Smooth muscle cell (in vitro differentiated cells): ENCODE data around the gene ZNF652. TPM values are rescaled to one million over a fixed set of nuclear protein-coding genes. Genes with fewer than 3 reads are reported as not detected.
"Not testable (repeated sequence)": the region's sequence is repeated elsewhere in the genome, so short reads cannot be mapped to it uniquely, and the experiment has no call there.

Source experiments
- DNase-seq: peaks from one replicate; lab custom pipeline; 2025; ENCODE audit not compliant: unreplicated experiment; lab: John Stamatoyannopoulos, UW
- H2AFZ ChIP-seq: fragments of 200-600 bp; sonication (generic); 2 replicates; pipeline ENCODE4 v1.6.0; 2016; ENCODE audit warnings: antibody characterized with exemption, low read depth, mild to moderate bottlenecking
- H3F3A ChIP-seq: fragments of 200-600 bp; sonication (generic); 2 replicates; pipeline ENCODE4 v1.6.0; 2017; ENCODE audit warnings: antibody characterized with exemption, low read depth
- H3K27ac ChIP-seq: fragments of 200-600 bp; sonication (generic); 2 replicates; pipeline ENCODE4 v1.5.1; 2016; ENCODE audit warnings: low read depth, mild to moderate bottlenecking
- H3K27me3 ChIP-seq: fragments of 200-600 bp; sonication (generic); 2 replicates; pipeline ENCODE4 v1.6.1; 2016; ENCODE audit warnings: low read depth, mild to moderate bottlenecking
- H3K36me3 ChIP-seq: fragments of 200-600 bp; sonication (generic); 2 replicates; pipeline ENCODE4 v1.5.1; 2016; ENCODE audit warnings: low read depth
- H3K4me1 ChIP-seq: fragments of 200-600 bp; sonication (generic); 2 replicates; pipeline ENCODE4 v1.5.1; 2016; ENCODE audit warnings: low read depth
- H3K4me2 ChIP-seq: fragments of 200-600 bp; sonication (generic); 2 replicates; pipeline ENCODE4 v1.6.0; 2016; ENCODE audit warnings: mild to moderate bottlenecking
- H3K4me3 ChIP-seq: fragments of 200-600 bp; sonication (generic); 2 replicates; pipeline ENCODE4 v1.5.1; 2016; ENCODE audit warnings: mild to moderate bottlenecking
- H3K79me2 ChIP-seq: fragments of 200-600 bp; sonication (generic); 2 replicates; pipeline ENCODE4 v1.6.0; 2016; ENCODE audit warnings: low read depth, mild to moderate bottlenecking
- H3K9ac ChIP-seq: fragments of 200-600 bp; sonication (generic); 2 replicates; pipeline ENCODE4 v1.6.0; 2016; ENCODE audit warnings: low read depth
- H3K9me3 ChIP-seq: fragments of 200-600 bp; sonication (generic); replicated peaks from 2 replicates; pipeline ENCODE4 v1.5.1; 2016; ENCODE audit warnings: low read depth
- H4K20me1 ChIP-seq: fragments of 200-600 bp; sonication (generic); 2 replicates; pipeline ENCODE4 v1.6.0; 2016; ENCODE audit warnings: low read depth
- CTCF ChIP-seq: fragments of 200-600 bp; sonication (generic); IDR thresholded peaks from 2 replicates; pipeline ENCODE4 v1.5.1; 2017; ENCODE audit warnings: borderline replicate concordance, mild to moderate bottlenecking, antibody characterized with exemption; ENCODE audit not compliant: insufficient read depth, poor library complexity, severe bottlenecking
- WGBS: methylation state at CpG from one replicate; pipeline ENCODE4 v1.1.7; 2016; ENCODE audit warnings: low lambda C conversion rate; 5-methylcytosine and 5-hydroxymethylcytosine counted together
- polyA plus RNA-seq: library from polyadenylated mRNA; unstranded; fragments of >200 nt; fragmentation: Nextera tagmentation; extraction: Ambion mirVana; gene quantifications from 2 replicates; pipeline ENCODE4 v1.2.1, GENCODE V29; 2016
- total RNA-seq: library from RNA; depleted of rRNA; stranded (reverse); fragments of >200 nt; gene quantifications from 2 replicates; pipeline ENCODE4 v1.2.3, GENCODE V29; 2014

ZNF652 gene
- total and polyA plus RNA-seq, 2 experiments from 2014 or later, result 18.3 to 48.8 TPM

GRCh38 chr17:49277638-49278037 lies 84.4 kb downstream of the ZNF652 start:
- Histone ChIP-seq H2AFZ (no peak overlapping the region), H3K9me3 (no peaks in the 10 kb centered on the region)

GRCh38 chr17:49275981-49276380 lies 86.1 kb downstream of the ZNF652 start:
- not testable (repeated sequence) for H3K4me1 ChIP-seq, H2AFZ ChIP-seq, H3K36me3 ChIP-seq, H3K9me3 ChIP-seq, DNase-seq, H3K27me3 ChIP-seq, H3K79me2 ChIP-seq, H3K4me2 ChIP-seq, H3K9ac ChIP-seq, H4K20me1 ChIP-seq, H3K27ac ChIP-seq, H3F3A ChIP-seq, H3K4me3 ChIP-seq
- 94% methylated on average over 12 of the region's 12 CpGs for WGBS

More at GRCh38 chr17:49277638-49278037, 84.4 kb downstream of the ZNF652 start:
- Histone ChIP-seq H3F3A (no peaks in the 10 kb centered on the region), H3K27me3 (no peaks in the 10 kb centered on the region), H3K36me3 (no peaks in the 10 kb centered on the region), H3K79me2 (no peaks in the 10 kb centered on the region), H3K27ac (no peak overlapping the region), H4K20me1 (no peaks in the 10 kb centered on the region), H3K4me1 (no peaks in the 10 kb centered on the region), H3K9ac (no peak overlapping the region), H3K4me3 (no peak overlapping the region), H3K4me2 (no peak overlapping the region)
- 94% methylated on average over 13 of the region's 13 CpGs for WGBS
- no peak for DNase-seq
- TF ChIP-seq CTCF, result no peak

- no peak overlapping the region for H3K4me3 ChIP-seq
- no peak overlapping the region for H3K27ac ChIP-seq
- H4K20me1 ChIP-seq, result no peaks in the 10 kb centered on the region
- no peaks in the 10 kb centered on the region for H3K79me2 ChIP-seq
- no peak overlapping the region for H3K4me2 ChIP-seq
- H3K36me3 ChIP-seq, result no peaks in the 10 kb centered on the region
- no peak for DNase-seq
- no peaks in the 10 kb centered on the region for H3K9me3 ChIP-seq
- no peaks in the 10 kb centered on the region for H3K4me1 ChIP-seq
- 89% methylated on average over 5 of the region's 5 CpGs for WGBS
- no peaks in the 10 kb centered on the region for H3K27me3 ChIP-seq
- H3K9ac ChIP-seq, result no peak overlapping the region
- no peak overlapping the region for H2AFZ ChIP-seq
- no peaks in the 10 kb centered on the region for H3F3A ChIP-seq
- no peak for TF ChIP-seq CTCF
Observed at GRCh38 chr17:49269356-49269755, 92.7 kb downstream of the ZNF652 start.

- Histone ChIP-seq H3K4me2 (no peak overlapping the region), H3K4me3 (no peak overlapping the region), H3K27me3 (no peaks in the 10 kb centered on the region), H3K9me3 (no peaks in the 10 kb centered on the region), H3K79me2 (no peaks in the 10 kb centered on the region), H3F3A (no peaks in the 10 kb centered on the region), H3K36me3 (no peaks in the 10 kb centered on the region), H2AFZ (no peak overlapping the region), H3K9ac (no peak overlapping the region), H4K20me1 (no peaks in the 10 kb centered on the region), H3K27ac (no peak overlapping the region), H3K4me1 (no peaks in the 10 kb centered on the region)
- TF ChIP-seq CTCF, result no peak
- 89% methylated on average over 3 of the region's 3 CpGs for WGBS
- DNase-seq, result no peak
Observed at GRCh38 chr17:49267912-49268311, 94.1 kb downstream of the ZNF652 start.
